K562 (cell line): ENCODE measurements around the gene SLC12A3. TPM values are rescaled to one million over a fixed set of nuclear protein-coding genes. Genes with fewer than 3 reads are reported as not detected.

Source experiments
- ATAC-seq: fragments of 200-7000 bp; cut with Tn5 transposase; 3 replicates; pipeline ENCODE4 v1.9.1; 2020; ENCODE audit warnings: moderate library complexity
- BruUV-seq: library from RNA; stranded (reverse); fragments of 400-500 nt; replicated peaks from 2 replicates; lab custom pipeline; 2021; lab: Mats Ljungman, UMichigan
- CTCF ChIA-PET: fragments of 300-600 bp; formaldehyde crosslinking; extraction: SDS; loops from one replicate; lab custom pipeline; 2021; ENCODE audit warnings: low intra/inter-chr PET ratio; lab: Yijun Ruan, JAX
- POLR2A ChIA-PET: fragments of 300-600, 350-650 bp; sonication (Branson Sonifier 250); formaldehyde crosslinking; extraction: SDS; loops from one replicate; lab custom pipeline; 2021; ENCODE audit warnings: antibody characterized with exemption, inconsistent platforms; lab: Yijun Ruan, JAX
- DNase-seq, 4 experiments: peaks; one replicate each; pipeline versions ENCODE4 v3.0.0 to v3.0.0-alpha.2; 2011 to 2018; ENCODE audit warnings: low spot score in 3 of 4, mixed read lengths in 3 of 4; ENCODE audit errors: extremely low read depth in 1 of 4
- FAIRE-seq: peaks from 2 replicates; lab custom pipeline; 2011; peaks lifted over from hg19 to GRCh38; lab: Jason Lieb, UNC
- H2AFZ ChIP-seq: 2 replicates; pipeline ENCODE4 v1.6.0; 2011; ENCODE audit warnings: low read depth, low read length, control low read depth, inconsistent platforms
- H3K27ac ChIP-seq: fragments of 200-600 bp; 3 replicates; pipeline ENCODE4 v1.8.0; 2011; ENCODE audit warnings: low read depth, mild to moderate bottlenecking, control low read depth, inconsistent platforms, low read length, moderate library complexity, mixed read lengths; ENCODE audit errors: extremely low read depth
- H3K27me3 ChIP-seq, 2 experiments: fragments of 300-600 bp in 1 of 2; 2 replicates in 1 of 2; 3 replicates in 1 of 2; pipeline versions ENCODE4 v1.6.0 to v1.8.0; 2011; ENCODE audit warnings: inconsistent platforms in 2 of 2, low read length in 2 of 2, mild to moderate bottlenecking in 1 of 2, mixed read lengths in 1 of 2, moderate library complexity in 1 of 2; ENCODE audit not compliant: control insufficient read depth in 2 of 2, insufficient read depth in 2 of 2
- H3K36me3 ChIP-seq: fragments of 300-600 bp; 3 replicates; pipeline ENCODE4 v1.8.0; 2011; ENCODE audit warnings: mild to moderate bottlenecking, low read length, inconsistent platforms; ENCODE audit not compliant: control insufficient read depth, insufficient read depth
- H3K4me1 ChIP-seq, 2 experiments: fragments of 200-600 bp in 1 of 2; replicated peaks in 1 of 2; 2 replicates in 1 of 2; 3 replicates in 1 of 2; pipeline versions ENCODE4 v1.5.1 to v1.8.0; 2011; ENCODE audit warnings: inconsistent platforms in 2 of 2, low read length in 2 of 2, mild to moderate bottlenecking in 1 of 2, mixed read lengths in 1 of 2, moderate library complexity in 1 of 2; ENCODE audit not compliant: control insufficient read depth in 2 of 2, insufficient read depth in 2 of 2
- H3K4me2 ChIP-seq: 2 replicates; pipeline ENCODE4 v1.6.1; 2011; ENCODE audit warnings: low read length, control low read depth, inconsistent platforms, mixed read lengths; ENCODE audit not compliant: insufficient read depth
- H3K4me3 ChIP-seq: fragments of 200-600 bp; sonication (generic), shearing (Covaris generic); 2 replicates; pipeline ENCODE4 v1.5.1; 2016; ENCODE audit warnings: control low read depth, inconsistent platforms
- H3K79me2 ChIP-seq: fragments of 200-600 bp; 3 replicates; pipeline ENCODE4 v1.8.0; 2011; ENCODE audit warnings: low read length, inconsistent platforms; ENCODE audit not compliant: control insufficient read depth, insufficient read depth
- H3K9ac ChIP-seq, 2 experiments: 2 replicates each; pipeline versions ENCODE4 v1.6.0 to v1.6.1; 2011; ENCODE audit warnings: low read depth in 2 of 2, low read length in 2 of 2, control low read depth in 1 of 2, inconsistent platforms in 1 of 2, mild to moderate bottlenecking in 1 of 2, mixed read lengths in 1 of 2; ENCODE audit not compliant: insufficient read depth in 1 of 2
- H3K9me1 ChIP-seq: one replicate; pipeline ENCODE4 v1.6.0; 2011; ENCODE audit warnings: inconsistent platforms, mild to moderate bottlenecking, low read length, moderate library complexity; ENCODE audit not compliant: control insufficient read depth, insufficient read depth
- H3K9me3 ChIP-seq: replicated peaks from 2 replicates; pipeline ENCODE4 v1.5.1; 2011; ENCODE audit warnings: low read depth, low read length, inconsistent platforms; ENCODE audit not compliant: control insufficient read depth, insufficient read depth
- H4K20me1 ChIP-seq: replicated peaks from 2 replicates; pipeline ENCODE4 v1.6.1; 2011; ENCODE audit warnings: low read length, inconsistent platforms, mixed read lengths; ENCODE audit not compliant: control insufficient read depth, insufficient read depth
- BCOR ChIP-seq: fragments of 450-650 bp; IDR thresholded peaks from 2 replicates; pipeline ENCODE4 v1.6.1; 2016
- E2F1 ChIP-seq: sonication (generic); formaldehyde crosslinking; IDR thresholded peaks from 2 replicates; pipeline ENCODE4 v1.8.1; 2023; ENCODE audit warnings: mild to moderate bottlenecking, missing genetic modification reagents, moderate library complexity
- PHF8 ChIP-seq: fragments of 200-600 bp; sonication (generic); IDR thresholded peaks from 2 replicates; pipeline ENCODE4 v1.6.1; 2012; ENCODE audit warnings: mixed run types, mild to moderate bottlenecking, inconsistent platforms, low read length, moderate library complexity, borderline replicate concordance
- SMARCC2 ChIP-seq: fragments of 450-650 bp; IDR thresholded peaks from 2 replicates; pipeline ENCODE4 v1.6.1; 2017; ENCODE audit warnings: antibody characterized with exemption, moderate library complexity, mild to moderate bottlenecking, low read depth
- ZNF133 ChIP-seq: fragments of 250-450 bp; sonication (Bioruptor Pico); IDR thresholded peaks from 2 replicates; pipeline ENCODE4 v1.4.0; 2020; ENCODE audit warnings: mild to moderate bottlenecking
- WGBS: fragments of 100-300 bp; shearing (Covaris generic); methylation state at CpG from one replicate; pipeline ENCODE4 v1.1.6; 2016; ENCODE audit warnings: low coverage, mixed read lengths; ENCODE audit not compliant: insufficient coverage; ENCODE audit errors: missing lambda C conversion rate; 5-methylcytosine and 5-hydroxymethylcytosine counted together
- in situ Hi-C: fragments of 300-500 bp; cut with MboI; formaldehyde crosslinking; loops from 4 replicates; pipeline ENCODE4 v1.15.0; 2018; ENCODE audit warnings: inconsistent platforms, mixed read lengths
- intact Hi-C: fragments of 100-400 bp; cut with micrococcal nuclease; formaldehyde crosslinking; loops from 2 replicates; pipeline ENCODE4 v1.14.2; 2022
- polyA plus RNA-seq, 8 experiments: library from polyadenylated mRNA; depleted of rRNA in 4 of 8; stranded (reverse) in 5 of 8; unstranded in 3 of 8; fragments of >200 nt; fragmentation: Nextera tagmentation in 2 of 8; fragmentation: Illumina TruSeq in 1 of 8; extraction: Ambion mirVana in 2 of 8; extraction: Trizol in 1 of 8; gene quantifications; 2 replicates each; pipeline versions ENCODE4 v1.2.1 to v1.2.3, GENCODE V29; 2011 to 2014; ENCODE audit warnings: inconsistent platforms in 1 of 8, missing spikeins in 1 of 8
- total RNA-seq, 7 experiments: library from RNA; depleted of rRNA in 6 of 7; stranded (reverse); fragments of >200 nt in 6 of 7; fragmentation: Illumina TruSeq in 2 of 7; extraction: Trizol in 2 of 7; gene quantifications; 2 replicates each; pipeline versions ENCODE4 v1.2.1 to v1.2.3, GENCODE V29; 2011 to 2021; ENCODE audit warnings: low replicate concordance in 1 of 7
- TF ChIP-seq, protein P1 (sequence below): fragments of 450-650 bp; formaldehyde crosslinking; IDR thresholded peaks from 2 replicates; pipeline ENCODE4 v1.4.0; 2022; ENCODE audit warnings: mild to moderate bottlenecking, moderate library complexity
- TF ChIP-seq, protein P2 (sequence below): fragments of 250-450 bp; sonication (Bioruptor Pico); IDR thresholded peaks from 2 replicates; pipeline ENCODE4 v1.4.0; 2020; ENCODE audit warnings: mild to moderate bottlenecking, moderate library complexity, borderline replicate concordance
- TF ChIP-seq, protein P3 (sequence below): sonication (generic); formaldehyde crosslinking; IDR thresholded peaks from 2 replicates; pipeline ENCODE4 v1.8.0; 2022; ENCODE audit warnings: missing genetic modification reagents, mild to moderate bottlenecking, moderate library complexity, borderline replicate concordance
- TF ChIP-seq, protein P4 (sequence below): fragments of 250-450 bp; sonication (Bioruptor Pico); IDR thresholded peaks from 2 replicates; pipeline ENCODE4 v1.4.0; 2020; ENCODE audit warnings: mild to moderate bottlenecking, moderate library complexity

SLC12A3 gene
- total and polyA plus RNA-seq, 9 of the 15 experiments (the other 6 are each of a cell fraction or from before 2014, with no cell fraction given): not detected

DNA sequence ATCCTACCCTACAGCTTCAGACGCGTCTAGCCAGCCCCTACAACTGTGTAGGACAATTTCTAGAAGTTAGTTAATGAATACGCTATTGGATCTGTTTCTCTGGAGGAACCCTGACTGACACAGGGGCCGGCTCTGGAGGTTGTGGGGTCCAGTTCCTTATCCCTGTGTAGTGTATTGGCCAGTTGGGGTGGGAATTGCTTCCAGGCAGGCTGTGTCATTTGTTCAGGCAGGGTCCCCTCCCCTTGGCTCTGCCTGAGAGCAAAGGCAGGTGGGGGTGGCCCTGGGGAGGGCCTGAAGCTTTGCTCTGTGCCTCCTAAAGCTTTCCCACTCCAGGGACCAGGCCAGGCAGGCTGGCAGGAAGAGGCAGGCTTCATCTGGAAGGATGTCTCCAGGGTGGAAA is 85.0 kb downstream of the SLC12A3 start:
- in situ Hi-C loops: loop anchor here (5.0 kb wide), 1 partner anchor 83 kb away; the partner anchor contains the start of gene SLC12A3
- Histone ChIP-seq H3K79me2 (no peaks in the 10 kb centered on the region), H3K9me1 (no peaks in the 10 kb centered on the region), H2AFZ (no peak overlapping the region), H3K36me3 (peaks cover 4% of the 10 kb centered on the region; the same call in 2 of the 3 replicates), H3K9me3 (no peaks in the 10 kb centered on the region), H3K4me2 (no peak overlapping the region), H3K27ac (no peak overlapping the region), H3K4me1 (no peaks in the 10 kb centered on the region), H3K27me3 (no peaks in the 10 kb centered on the region; a peak in 1 of 5 replicates), H3K4me3 (no peak overlapping the region), H3K9ac (peak overlapping the region in 1 of 2 experiments; percentile 32; a peak in 2 of 4 replicates), H4K20me1 (no peaks in the 10 kb centered on the region)
- TF ChIP-seq, protein P1, sequence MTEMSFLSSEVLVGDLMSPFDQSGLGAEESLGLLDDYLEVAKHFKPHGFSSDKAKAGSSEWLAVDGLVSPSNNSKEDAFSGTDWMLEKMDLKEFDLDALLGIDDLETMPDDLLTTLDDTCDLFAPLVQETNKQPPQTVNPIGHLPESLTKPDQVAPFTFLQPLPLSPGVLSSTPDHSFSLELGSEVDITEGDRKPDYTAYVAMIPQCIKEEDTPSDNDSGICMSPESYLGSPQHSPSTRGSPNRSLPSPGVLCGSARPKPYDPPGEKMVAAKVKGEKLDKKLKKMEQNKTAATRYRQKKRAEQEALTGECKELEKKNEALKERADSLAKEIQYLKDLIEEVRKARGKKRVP (CRISPR knock-in tag): no peak
- TF ChIP-seq, protein P2, sequence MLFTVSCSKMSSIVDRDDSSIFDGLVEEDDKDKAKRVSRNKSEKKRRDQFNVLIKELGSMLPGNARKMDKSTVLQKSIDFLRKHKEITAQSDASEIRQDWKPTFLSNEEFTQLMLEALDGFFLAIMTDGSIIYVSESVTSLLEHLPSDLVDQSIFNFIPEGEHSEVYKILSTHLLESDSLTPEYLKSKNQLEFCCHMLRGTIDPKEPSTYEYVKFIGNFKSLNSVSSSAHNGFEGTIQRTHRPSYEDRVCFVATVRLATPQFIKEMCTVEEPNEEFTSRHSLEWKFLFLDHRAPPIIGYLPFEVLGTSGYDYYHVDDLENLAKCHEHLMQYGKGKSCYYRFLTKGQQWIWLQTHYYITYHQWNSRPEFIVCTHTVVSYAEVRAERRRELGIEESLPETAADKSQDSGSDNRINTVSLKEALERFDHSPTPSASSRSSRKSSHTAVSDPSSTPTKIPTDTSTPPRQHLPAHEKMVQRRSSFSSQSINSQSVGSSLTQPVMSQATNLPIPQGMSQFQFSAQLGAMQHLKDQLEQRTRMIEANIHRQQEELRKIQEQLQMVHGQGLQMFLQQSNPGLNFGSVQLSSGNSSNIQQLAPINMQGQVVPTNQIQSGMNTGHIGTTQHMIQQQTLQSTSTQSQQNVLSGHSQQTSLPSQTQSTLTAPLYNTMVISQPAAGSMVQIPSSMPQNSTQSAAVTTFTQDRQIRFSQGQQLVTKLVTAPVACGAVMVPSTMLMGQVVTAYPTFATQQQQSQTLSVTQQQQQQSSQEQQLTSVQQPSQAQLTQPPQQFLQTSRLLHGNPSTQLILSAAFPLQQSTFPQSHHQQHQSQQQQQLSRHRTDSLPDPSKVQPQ (CRISPR knock-in tag): no peak
- TF ChIP-seq E2F1 (CRISPR knock-in tag) (no peak), SMARCC2 (no peak), BCOR (no peak), ZNF133 (CRISPR knock-in tag) (no peak), PHF8 (no peak)
- TF ChIP-seq, protein P3, sequence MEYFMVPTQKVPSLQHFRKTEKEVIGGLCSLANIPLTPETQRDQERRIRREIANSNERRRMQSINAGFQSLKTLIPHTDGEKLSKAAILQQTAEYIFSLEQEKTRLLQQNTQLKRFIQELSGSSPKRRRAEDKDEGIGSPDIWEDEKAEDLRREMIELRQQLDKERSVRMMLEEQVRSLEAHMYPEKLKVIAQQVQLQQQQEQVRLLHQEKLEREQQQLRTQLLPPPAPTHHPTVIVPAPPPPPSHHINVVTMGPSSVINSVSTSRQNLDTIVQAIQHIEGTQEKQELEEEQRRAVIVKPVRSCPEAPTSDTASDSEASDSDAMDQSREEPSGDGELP (CRISPR knock-in tag): no peak
- TF ChIP-seq, protein P4, sequence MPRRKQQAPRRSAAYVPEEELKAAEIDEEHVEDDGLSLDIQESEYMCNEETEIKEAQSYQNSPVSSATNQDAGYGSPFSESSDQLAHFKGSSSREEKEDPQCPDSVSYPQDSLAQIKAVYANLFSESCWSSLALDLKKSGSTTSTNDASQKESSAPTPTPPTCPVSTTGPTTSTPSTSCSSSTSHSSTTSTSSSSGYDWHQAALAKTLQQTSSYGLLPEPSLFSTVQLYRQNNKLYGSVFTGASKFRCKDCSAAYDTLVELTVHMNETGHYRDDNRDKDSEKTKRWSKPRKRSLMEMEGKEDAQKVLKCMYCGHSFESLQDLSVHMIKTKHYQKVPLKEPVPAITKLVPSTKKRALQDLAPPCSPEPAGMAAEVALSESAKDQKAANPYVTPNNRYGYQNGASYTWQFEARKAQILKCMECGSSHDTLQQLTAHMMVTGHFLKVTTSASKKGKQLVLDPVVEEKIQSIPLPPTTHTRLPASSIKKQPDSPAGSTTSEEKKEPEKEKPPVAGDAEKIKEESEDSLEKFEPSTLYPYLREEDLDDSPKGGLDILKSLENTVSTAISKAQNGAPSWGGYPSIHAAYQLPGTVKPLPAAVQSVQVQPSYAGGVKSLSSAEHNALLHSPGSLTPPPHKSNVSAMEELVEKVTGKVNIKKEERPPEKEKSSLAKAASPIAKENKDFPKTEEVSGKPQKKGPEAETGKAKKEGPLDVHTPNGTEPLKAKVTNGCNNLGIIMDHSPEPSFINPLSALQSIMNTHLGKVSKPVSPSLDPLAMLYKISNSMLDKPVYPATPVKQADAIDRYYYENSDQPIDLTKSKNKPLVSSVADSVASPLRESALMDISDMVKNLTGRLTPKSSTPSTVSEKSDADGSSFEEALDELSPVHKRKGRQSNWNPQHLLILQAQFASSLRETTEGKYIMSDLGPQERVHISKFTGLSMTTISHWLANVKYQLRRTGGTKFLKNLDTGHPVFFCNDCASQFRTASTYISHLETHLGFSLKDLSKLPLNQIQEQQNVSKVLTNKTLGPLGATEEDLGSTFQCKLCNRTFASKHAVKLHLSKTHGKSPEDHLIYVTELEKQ (CRISPR knock-in tag): no peak
- ChIA-PET CTCF (interaction anchor here (1.9 kb wide), 1 partner anchor 83 kb away, joined by 16 read pairs; no protein-coding TSS in a partner anchor), POLR2A (interaction anchor here (0.7 to 2.3 kb wide), 6 partner anchors 8 to 16 kb away, joined by 3 to 7 read pairs (median 4); no protein-coding TSS in a partner anchor)
- no TSS peak for BruUV-seq
- 33% methylated on average over 4 of the region's 4 CpGs for WGBS
- no peak for DNase-seq
- intact Hi-C loops: no loop called here
- ATAC-seq: no peak
- FAIRE-seq: no peak
